Left hindlimb (tissue), 1 donor: ENCODE measurements around the gene C3orf80.
"Not testable (repeated sequence)": the region's sequence is repeated elsewhere in the genome, so short reads cannot be mapped to it uniquely, and the experiment has no call there.

ENCODE experiments used
- DNase-seq: peaks from one replicate; pipeline ENCODE4 v3.0.0-alpha.2; 2018

The C3orf80 gene

GRCh38 chr3:160217675-160218074 is 7.5 kb upstream of the C3orf80 start:
- DNase-seq, result no peak

- no peak for DNase-seq
Observed at GRCh38 chr3:160218136-160218535, 7.1 kb upstream of the C3orf80 start.

- DNase-seq, result no peak
Observed at GRCh38 chr3:160220038-160220437, 5.2 kb upstream of the C3orf80 start.

GRCh38 chr3:160221019-160221418 is 4.2 kb upstream of the C3orf80 start:
- DNase-seq, result no peak

GRCh38 chr3:160224256-160224655 is 966 bp upstream of the C3orf80 start:
- no peak for DNase-seq

- DNase-seq, result no peak
Observed at GRCh38 chr3:160224811-160225175, 429 bp upstream of the C3orf80 start.

GRCh38 chr3:160226026-160226907 is 1.0 kb downstream of the C3orf80 start:
- DNase-seq, result peak; percentile 38

GRCh38 chr3:160227419-160227818 is 2.2 kb downstream of the C3orf80 start:
- DNase-seq, result no peak

- DNase-seq, result no peak
Observed at GRCh38 chr3:160232014-160232413, 6.8 kb downstream of the C3orf80 start.

GRCh38 chr3:160240719-160241118 is 15.5 kb downstream of the C3orf80 start:
- not testable (repeated sequence) for DNase-seq

- DNase-seq, result no peak
Observed at GRCh38 chr3:160245261-160245800, 20.1 kb downstream of the C3orf80 start.

GRCh38 chr3:160247766-160248165 is 22.5 kb downstream of the C3orf80 start:
- no peak for DNase-seq

- DNase-seq, result no peak
Observed at GRCh38 chr3:160253298-160253697, 28.1 kb downstream of the C3orf80 start.

- DNase-seq, result no peak
Observed at GRCh38 chr3:160257606-160258005, 32.4 kb downstream of the C3orf80 start.

GRCh38 chr3:160259589-160259988 is 34.4 kb downstream of the C3orf80 start:
- no peak for DNase-seq

GRCh38 chr3:160260587-160261270 is 35.5 kb downstream of the C3orf80 start:
- DNase-seq, result no peak

GRCh38 chr3:160265088-160265487 is 39.9 kb downstream of the C3orf80 start:
- no peak for DNase-seq
